Fibroblast of skin of abdomen (primary cell): Measurements from ENCODE around the gene OTOF.

Experiments used
- DNase-seq: peaks from one replicate; pipeline ENCODE4 v3.0.0-alpha.2; 2013

OTOF gene

DNA sequence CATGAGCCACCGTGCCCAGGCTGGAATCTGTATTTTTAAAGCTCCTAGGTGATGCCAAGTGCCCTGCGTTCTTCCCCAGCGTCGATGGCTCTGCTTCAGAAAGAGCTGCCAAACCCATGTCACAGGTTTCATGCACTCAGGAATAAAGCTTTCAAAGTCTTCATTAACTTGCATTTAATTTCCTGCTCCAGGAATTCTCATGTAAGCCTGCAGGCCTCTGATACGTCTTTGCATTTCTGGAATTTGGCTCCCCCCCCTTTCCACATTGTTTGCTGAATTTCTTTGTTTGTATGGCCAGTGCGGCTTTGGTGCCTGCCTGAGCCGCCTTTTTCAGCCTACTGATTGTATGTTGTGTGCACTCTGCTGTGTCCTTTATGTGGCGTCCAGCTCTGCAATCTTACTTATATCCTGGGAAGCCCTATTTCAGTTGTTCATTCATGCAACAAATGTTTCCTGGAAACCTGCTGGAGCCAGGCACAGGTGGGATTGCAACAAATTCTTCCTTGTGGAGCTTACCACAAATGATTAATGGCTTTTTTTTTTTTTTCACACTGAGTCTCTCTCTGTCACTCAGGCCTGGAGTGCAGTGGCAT, 17.9 kb upstream of the OTOF start:
- no peak for DNase-seq

- no peak for DNase-seq
Measured at GRCh38 chr2:26494891-26495290, 17.0 kb upstream of the OTOF start.

DNA sequence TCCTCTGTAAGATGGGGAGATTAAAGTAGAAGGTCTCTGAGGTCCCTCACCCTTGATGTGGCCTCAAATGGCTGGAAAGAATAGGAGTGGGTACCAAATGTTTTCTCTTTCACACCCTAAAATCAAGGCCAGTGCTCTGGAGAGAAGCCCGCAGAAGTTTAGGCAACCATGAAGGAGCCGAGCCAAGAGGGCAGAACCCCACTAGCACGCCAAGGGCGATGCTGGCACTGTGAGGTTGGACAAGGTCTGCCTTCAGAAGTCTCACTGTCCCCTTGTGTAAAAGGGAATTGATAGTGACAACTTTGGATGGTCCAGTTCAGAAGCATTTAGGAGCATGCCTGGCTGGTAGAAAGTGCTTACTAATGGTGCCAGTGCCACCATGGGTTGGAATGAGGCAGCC, 16.3 kb upstream of the OTOF start:
- no peak for DNase-seq

DNA sequence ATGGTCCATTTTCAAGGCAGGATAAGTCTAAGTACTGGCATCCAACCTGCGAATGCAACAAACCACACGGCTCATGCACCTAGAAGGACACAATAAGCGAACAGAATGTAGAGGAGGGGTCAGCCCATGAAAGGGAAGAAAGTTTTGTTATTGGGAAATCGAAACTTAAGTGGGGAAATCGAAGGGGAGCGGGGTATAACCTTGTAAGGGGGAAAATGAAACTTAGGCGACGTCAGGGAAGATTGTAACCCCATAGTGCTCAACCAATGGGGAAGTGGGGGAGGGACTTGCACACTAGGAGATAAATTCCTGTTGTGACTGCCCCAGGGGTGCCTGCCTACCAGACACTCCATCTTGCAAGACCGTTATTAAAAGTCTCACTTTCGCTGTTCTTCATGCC, 15.6 kb upstream of the OTOF start:
- no peak for DNase-seq

GRCh38 chr2:26492749-26493515, 15.0 kb upstream of the OTOF start:
- no peak for DNase-seq

GRCh38 chr2:26491563-26492167, 13.7 kb upstream of the OTOF start:
- no peak for DNase-seq

- no peak for DNase-seq
Measured at GRCh38 chr2:26489213-26489850, 11.4 kb upstream of the OTOF start.

DNA sequence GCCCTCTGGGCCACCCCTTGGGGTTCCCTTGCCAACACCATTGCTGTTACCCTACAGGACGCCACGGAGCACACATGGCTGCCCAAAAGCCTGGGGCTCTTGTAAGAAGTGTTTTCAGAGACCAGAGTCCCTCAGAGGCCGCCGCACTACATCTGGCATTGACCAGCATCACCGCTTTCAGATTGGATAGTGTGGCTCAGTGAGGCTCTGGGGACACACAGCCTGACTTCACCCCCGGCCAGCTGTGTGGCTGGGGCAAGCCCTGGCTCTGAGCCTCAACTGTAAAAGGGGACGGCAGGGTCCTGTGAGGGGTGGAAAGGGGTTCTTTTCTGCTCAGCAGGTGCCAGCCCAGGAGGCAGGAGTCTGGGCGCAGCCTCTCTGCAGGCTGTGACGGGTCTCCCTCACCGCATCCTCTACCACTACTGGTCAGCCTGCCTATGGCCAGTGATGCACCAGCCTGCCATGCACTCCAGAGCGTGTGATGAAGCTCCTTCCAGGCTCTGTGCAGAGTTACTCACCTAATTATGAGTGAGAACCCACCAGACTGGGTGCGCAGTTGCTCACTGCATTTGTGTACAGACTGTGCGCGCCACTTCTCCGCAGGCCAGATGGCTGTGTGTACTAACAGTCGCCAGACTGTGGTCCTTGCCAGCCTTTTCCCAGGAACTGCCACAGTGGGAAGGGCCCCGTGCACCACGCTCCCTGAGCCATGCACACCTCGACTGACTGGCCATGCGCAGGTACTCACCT, 10.7 kb upstream of the OTOF start:
- DNase-seq, result no peak

DNA sequence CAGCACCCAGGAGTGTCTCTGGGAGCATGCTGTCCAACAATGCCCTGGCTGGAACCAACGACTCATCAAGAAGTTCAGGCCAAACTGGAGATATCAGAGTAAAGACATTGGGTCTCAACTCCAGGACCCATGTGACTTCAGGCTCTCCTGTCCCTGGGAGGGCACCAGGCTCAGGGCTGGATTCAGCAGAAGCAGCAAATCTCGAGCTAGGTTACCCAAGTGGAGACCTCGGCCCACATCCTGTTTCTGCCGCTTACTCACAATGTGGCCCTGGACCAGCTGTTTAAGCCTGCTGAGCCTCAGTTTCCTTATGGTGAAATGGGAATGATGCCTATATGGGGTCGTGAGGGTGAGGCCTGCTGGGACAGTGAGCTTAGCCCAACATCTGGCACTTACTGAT, 9.3 kb upstream of the OTOF start:
- DNase-seq, result no peak

GRCh38 chr2:26486789-26487188, 8.9 kb upstream of the OTOF start:
- DNase-seq, result no peak

DNA sequence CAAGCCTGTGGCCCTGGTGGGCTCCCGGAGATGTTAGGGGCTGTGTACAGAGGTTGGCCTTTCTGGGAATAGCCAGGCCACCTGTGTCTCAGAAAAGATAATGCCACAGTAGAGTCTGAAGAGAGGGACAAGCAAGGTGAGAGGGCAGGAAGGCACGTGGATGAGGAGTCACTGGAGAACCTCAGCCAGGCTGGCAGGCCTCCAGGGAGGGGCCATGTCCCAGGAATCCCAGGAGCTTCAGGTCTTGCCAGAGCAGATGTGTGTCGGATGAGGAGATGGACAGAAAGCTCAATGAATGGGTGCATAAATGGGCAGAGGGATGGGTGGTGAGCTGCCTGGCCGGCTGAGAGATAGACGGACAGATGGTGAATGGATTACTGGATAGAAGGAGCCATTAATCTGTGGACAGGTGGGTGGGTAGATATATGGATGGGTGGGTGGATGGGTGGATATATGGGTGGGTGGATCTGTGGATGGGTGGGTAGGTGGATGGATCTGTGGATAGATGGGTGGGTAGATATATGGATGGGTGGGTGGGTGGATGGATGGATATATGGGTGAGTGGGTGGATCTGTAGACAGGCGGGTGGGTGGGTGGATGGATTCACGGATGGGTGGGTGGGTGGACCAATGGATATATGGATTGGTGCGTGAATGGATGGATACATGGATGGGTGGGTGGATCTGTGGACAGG, 7.9 kb upstream of the OTOF start:
- DNase-seq, result no peak

GRCh38 chr2:26485099-26485498, 7.2 kb upstream of the OTOF start:
- DNase-seq, result no peak

GRCh38 chr2:26484579-26484978, 6.7 kb upstream of the OTOF start:
- DNase-seq, result no peak

DNA sequence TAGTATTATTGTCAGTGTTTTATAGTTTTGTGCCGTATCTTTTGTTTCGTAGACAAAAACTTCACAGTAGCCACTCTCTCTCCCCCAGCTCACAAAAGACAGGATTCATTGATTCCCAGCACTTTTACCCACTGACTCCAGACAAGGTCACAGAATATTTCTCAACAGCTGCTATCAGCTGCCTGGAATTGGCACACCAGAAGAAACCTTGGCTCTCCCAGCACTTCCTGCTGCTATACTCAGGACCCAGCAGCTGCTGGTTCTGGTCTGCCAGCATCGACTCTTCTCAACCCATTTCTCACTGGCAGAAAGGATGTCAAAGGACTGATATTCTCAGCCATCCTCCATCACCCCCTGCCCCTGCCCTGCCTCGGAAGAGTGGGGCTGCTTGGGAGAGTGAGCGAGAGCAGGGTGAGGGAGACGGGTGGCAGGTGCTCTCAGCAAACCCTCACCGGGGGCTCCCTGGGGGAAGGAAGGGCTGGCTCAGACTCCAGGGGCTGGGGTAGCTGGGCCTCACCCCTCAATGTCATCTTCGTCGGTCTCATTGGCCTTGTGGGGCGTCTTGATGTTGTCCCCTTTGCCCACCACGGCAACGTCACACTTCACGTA, 6.1 kb upstream of the OTOF start:
- no peak for DNase-seq

GRCh38 chr2:26483516-26483915, 5.6 kb upstream of the OTOF start:
- no peak for DNase-seq

DNA sequence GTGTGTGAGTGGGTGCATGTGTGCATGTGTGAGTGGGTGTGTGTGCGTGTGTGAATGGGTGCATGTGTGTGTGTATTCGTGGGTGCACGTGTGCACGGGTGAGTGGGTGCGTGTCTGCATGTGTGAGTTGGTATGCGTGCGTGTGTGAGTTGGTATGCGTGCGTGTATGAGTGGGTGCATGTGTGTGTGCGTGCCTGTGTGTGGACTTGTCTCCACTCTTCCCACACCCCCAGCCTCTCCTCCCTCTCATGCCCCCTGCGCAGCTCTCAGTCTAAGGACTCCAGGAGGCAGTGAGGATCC, 5.1 kb upstream of the OTOF start:
- DNase-seq, result no peak

GRCh38 chr2:26482211-26483026, 4.5 kb upstream of the OTOF start:
- no peak for DNase-seq

GRCh38 chr2:26481706-26482105, 3.8 kb upstream of the OTOF start:
- no peak for DNase-seq

DNA sequence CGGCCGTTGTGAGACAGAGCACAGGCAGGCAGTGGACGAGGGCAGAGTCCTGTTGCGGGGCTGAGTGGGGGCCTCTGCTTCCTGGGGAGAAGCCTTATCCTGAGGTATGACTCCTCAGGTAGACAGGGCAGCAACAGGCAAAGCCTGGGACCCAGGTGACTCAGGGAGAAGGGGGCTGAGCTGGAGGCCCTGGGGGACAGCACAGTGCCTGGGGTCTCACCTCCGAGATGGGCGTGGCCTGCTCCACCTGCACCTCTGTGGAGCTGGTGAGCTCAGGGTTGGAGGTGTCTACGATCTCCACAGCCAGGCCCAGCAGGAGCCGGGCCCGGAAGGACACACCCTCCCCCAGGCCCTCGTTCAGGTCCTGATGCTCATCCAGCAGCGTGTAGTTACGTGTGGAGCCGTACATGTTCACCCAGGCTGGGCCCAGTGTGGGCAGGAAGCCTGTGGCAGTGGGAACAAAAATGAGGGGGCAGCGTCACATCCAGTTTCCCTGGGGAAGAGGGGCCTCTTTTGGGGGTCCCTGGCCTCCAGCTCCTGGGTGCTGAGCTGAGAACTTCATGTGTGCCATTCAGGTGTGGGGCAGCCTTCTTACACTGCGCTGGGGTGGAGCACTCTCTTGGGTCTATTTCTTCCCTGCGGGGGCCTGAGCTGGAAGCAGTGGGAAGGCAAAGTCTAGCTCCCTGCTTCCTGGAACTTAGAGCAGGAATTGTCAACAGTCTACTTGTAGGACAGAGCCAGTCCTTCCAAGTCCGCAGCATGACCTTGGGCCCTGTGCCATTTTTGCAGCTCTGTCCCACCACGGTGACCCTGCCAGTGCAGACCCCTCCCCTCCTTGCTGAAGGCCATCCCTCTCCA, 2.9 kb upstream of the OTOF start:
- DNase-seq, result no peak
